Breast epithelium (tissue), 4 donors: ENCODE results near the gene MNT. TPM values are rescaled to one million over a fixed set of nuclear protein-coding genes. Genes with fewer than 3 reads are reported as not detected.

ENCODE experiments used
- DNase-seq, 2 donors: peaks; one replicate each; pipeline ENCODE4 v3.0.0-alpha.2; 2019; ENCODE audit warnings: low spot score in 2 of 2
- H3K27ac ChIP-seq, 2 donors: fragments of 200-600 bp; sonication (generic) in 1 of 2; one replicate each; pipeline ENCODE4 v1.5.1; 2016 to 2019; ENCODE audit warnings: mild to moderate bottlenecking in 1 of 2
- H3K27me3 ChIP-seq, 2 donors: fragments of 200-600 bp; sonication (generic) in 1 of 2; one replicate each; pipeline versions ENCODE4 v1.5.1 to v1.6.0; 2017 to 2019; ENCODE audit warnings: control low read depth in 1 of 2, mild to moderate bottlenecking in 1 of 2
- H3K36me3 ChIP-seq: fragments of 200-600 bp; one replicate; pipeline ENCODE4 v1.5.1; 2019
- H3K4me1 ChIP-seq, 2 donors: fragments of 200-600 bp; sonication (generic); one replicate each; pipeline ENCODE4 v1.5.1; 2016 to 2019; ENCODE audit warnings: control low read depth in 1 of 2
- H3K4me3 ChIP-seq, 3 donors: fragments of 200-600 bp; sonication (generic); 1 replicate in 2 of 3; 2 replicates in 1 of 3; pipeline ENCODE4 v1.5.1; 2016 to 2019; ENCODE audit warnings: mild to moderate bottlenecking in 3 of 3, moderate library complexity in 2 of 3
- H3K9me3 ChIP-seq, 2 donors: fragments of 200-600 bp; sonication (generic) in 1 of 2; one replicate each; pipeline ENCODE4 v1.5.1; 2016 to 2019; ENCODE audit warnings: control low read depth in 1 of 2
- POLR2A ChIP-seq: fragments of 450-650 bp; IDR thresholded peaks from one replicate; pipeline ENCODE4 v1.6.1; 2016; ENCODE audit warnings: antibody characterized with exemption, mild to moderate bottlenecking, moderate library complexity
- POLR2AphosphoS5 ChIP-seq, 3 donors: sonication (generic); formaldehyde crosslinking; IDR thresholded peaks; one replicate each; pipeline ENCODE4 v1.6.1; 2017; ENCODE audit warnings: antibody characterized with exemption in 3 of 3
- intact Hi-C: fragments of 100-400 bp; cut with DNase I; formaldehyde crosslinking; loops from one replicate; pipeline ENCODE4 v1.15.1; 2023; ENCODE audit warnings: low total_unique reads
- total RNA-seq, 3 donors: library from RNA; depleted of rRNA; stranded (reverse); fragments of >200 nt; gene quantifications; one replicate each; pipeline ENCODE4 v1.1.0, GENCODE V29; 2016
- TF ChIP-seq, protein P1 (sequence below), 3 donors: fragments of 450-650 bp; IDR thresholded peaks; one replicate each; pipeline ENCODE4 v1.5.1; 2016 to 2017; ENCODE audit warnings: antibody characterized with exemption in 3 of 3, mild to moderate bottlenecking in 3 of 3, moderate library complexity in 3 of 3

MNT gene
- total RNA-seq, 3 donors from 2014 or later, result 7.7 to 10.2 (median 8.8) TPM

GRCh38 chr17:2371183-2372130 lies 29.4 kb downstream of the MNT start:
- no peaks in the 10 kb centered on the region for H3K36me3 ChIP-seq
- intact Hi-C loops, result no loop called here
- no peak for DNase-seq
- H3K27me3 ChIP-seq, result no peaks in the 10 kb centered on the region
- no peak for TF ChIP-seq POLR2A
- no peak for TF ChIP-seq POLR2AphosphoS5 (IDR thresholded peaks at IDR 0.05)
- TF ChIP-seq, protein P1, sequence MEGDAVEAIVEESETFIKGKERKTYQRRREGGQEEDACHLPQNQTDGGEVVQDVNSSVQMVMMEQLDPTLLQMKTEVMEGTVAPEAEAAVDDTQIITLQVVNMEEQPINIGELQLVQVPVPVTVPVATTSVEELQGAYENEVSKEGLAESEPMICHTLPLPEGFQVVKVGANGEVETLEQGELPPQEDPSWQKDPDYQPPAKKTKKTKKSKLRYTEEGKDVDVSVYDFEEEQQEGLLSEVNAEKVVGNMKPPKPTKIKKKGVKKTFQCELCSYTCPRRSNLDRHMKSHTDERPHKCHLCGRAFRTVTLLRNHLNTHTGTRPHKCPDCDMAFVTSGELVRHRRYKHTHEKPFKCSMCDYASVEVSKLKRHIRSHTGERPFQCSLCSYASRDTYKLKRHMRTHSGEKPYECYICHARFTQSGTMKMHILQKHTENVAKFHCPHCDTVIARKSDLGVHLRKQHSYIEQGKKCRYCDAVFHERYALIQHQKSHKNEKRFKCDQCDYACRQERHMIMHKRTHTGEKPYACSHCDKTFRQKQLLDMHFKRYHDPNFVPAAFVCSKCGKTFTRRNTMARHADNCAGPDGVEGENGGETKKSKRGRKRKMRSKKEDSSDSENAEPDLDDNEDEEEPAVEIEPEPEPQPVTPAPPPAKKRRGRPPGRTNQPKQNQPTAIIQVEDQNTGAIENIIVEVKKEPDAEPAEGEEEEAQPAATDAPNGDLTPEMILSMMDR (IDR thresholded peaks at IDR 0.05), result no peak
- no peaks in the 10 kb centered on the region for H3K9me3 ChIP-seq
- H3K4me1 ChIP-seq, result peaks cover 0 to 7% of the 10 kb centered on the region in 2 donors
- H3K27ac ChIP-seq, result no peak overlapping the region
- no peak overlapping the region for H3K4me3 ChIP-seq

DNA sequence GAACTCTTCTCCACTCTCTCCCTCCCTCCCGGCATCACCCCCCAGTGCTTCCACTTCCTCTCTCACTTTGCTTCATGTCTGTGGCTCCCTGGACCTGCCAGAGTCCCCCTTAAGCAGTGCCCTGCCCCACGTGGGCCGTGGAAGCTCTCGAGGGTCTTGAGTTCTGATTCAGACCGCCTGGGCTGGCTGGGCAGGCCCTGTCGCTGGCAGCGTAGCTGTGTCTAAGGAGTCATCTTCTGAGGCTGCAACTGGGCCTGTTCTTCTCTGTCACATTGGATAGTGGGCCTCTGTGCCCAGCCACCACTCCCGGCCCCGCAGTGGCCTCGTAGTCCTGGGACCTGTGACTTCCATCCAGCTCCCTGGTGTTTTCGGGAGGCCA lies 30.7 kb downstream of the MNT start:
- H3K9me3 ChIP-seq, result no peaks in the 10 kb centered on the region
- intact Hi-C loops, result no loop called here
- H3K27ac ChIP-seq, result no peak overlapping the region
- H3K4me1 ChIP-seq, result peaks cover 0 to 7% of the 10 kb centered on the region in 2 donors
- no peaks in the 10 kb centered on the region for H3K36me3 ChIP-seq
- H3K4me3 ChIP-seq, result no peak overlapping the region
- TF ChIP-seq, protein P1 (IDR thresholded peaks at IDR 0.05), result no peak
- TF ChIP-seq POLR2AphosphoS5 (IDR thresholded peaks at IDR 0.05) (no peak), POLR2A (no peak)
- H3K27me3 ChIP-seq, result no peaks in the 10 kb centered on the region
- no peak for DNase-seq

DNA sequence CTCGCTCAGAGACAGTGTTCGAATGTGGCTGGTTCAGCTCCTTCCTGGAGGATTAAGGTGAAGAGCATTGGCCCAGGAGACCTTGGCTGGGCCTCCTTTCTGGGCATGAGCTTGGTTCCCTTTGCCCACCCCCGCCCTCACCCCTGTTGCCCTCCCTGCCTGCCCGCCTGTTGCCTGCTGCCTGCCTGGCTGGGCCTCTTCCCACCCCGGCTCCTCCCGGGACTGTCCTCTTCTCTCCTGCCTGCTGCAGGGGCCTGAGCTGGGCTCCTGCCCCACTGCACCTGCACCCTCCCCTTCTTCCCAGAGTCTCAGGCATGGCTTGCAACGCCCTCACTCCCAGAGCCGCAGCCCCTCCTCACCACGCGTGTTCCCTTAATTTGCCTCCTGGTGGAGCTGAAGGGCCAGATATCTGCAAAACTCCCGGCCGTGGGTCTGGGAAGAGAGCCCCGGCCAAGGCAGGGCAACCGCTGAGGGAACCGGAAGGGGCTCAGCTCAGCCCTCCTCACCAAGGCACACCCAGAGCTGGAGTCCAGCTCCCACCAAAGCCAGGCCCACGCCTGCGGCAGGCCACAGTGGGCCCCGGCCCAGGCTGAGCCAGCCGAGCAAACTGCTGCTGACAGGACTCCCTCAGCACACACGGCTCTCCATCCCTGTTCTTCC lies 31.2 kb downstream of the MNT start:
- no peaks in the 10 kb centered on the region for H3K9me3 ChIP-seq
- TF ChIP-seq, protein P1 (IDR thresholded peaks at IDR 0.05), result no peak
- no peak for TF ChIP-seq POLR2A
- no peak overlapping the region for H3K4me3 ChIP-seq
- no peak overlapping the region for H3K27ac ChIP-seq
- no peaks in the 10 kb centered on the region for H3K36me3 ChIP-seq
- H3K4me1 ChIP-seq, result peaks cover 0 to 7% of the 10 kb centered on the region in 2 donors
- no peak for DNase-seq
- no peaks in the 10 kb centered on the region for H3K27me3 ChIP-seq
- intact Hi-C loops, result no loop called here

DNA sequence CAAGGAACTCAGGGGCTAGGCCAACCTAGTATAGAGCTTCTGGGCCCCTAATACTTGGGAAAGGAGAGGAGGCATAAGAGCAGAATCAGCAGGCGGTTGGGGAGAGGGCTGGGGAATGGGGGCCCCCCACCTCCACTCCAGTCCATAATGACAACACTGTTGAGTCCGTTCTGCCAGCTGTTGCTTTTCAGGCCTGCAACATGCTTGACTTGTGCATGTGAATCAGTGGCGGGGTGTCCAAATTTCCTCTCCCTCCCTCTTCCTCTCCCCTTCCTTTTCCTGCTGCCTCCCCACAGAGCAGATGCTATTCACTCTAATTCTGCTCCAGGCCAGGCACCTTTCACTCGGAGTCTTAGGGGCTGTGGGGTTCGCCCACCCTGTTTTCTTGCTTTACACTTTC lies 31.8 kb downstream of the MNT start:
- intact Hi-C loops, result no loop called here

More for the DNA sequence above, 31.8 kb downstream of the MNT start:
- Histone ChIP-seq H3K4me3 (no peak overlapping the region), H3K36me3 (no peaks in the 10 kb centered on the region), H3K27me3 (no peaks in the 10 kb centered on the region), H3K4me1 (peaks cover 0 to 7% of the 10 kb centered on the region in 2 donors), H3K27ac (no peak overlapping the region), H3K9me3 (no peaks in the 10 kb centered on the region)
- TF ChIP-seq POLR2A (no peak), POLR2AphosphoS5 (IDR thresholded peaks at IDR 0.05) (no peak)
- TF ChIP-seq, protein P1 (IDR thresholded peaks at IDR 0.05), result no peak
- DNase-seq, result no peak
